HL-60 (cell line): ENCODE data around the gene SLC25A21.

Source experiments
- CTCF ChIP-seq: IDR thresholded peaks from one replicate; pipeline ENCODE4 v1.5.1; 2011; ENCODE audit warnings: low read length, control low read depth, inconsistent platforms; ENCODE audit not compliant: insufficient read depth
- GABPA ChIP-seq: IDR thresholded peaks from 2 replicates; pipeline ENCODE4 v1.6.1; 2012; ENCODE audit warnings: low read depth
- POLR2AphosphoS5 ChIP-seq: IDR thresholded peaks from 2 replicates; pipeline ENCODE4 v1.6.1; 2012; ENCODE audit warnings: low read depth

DNA sequence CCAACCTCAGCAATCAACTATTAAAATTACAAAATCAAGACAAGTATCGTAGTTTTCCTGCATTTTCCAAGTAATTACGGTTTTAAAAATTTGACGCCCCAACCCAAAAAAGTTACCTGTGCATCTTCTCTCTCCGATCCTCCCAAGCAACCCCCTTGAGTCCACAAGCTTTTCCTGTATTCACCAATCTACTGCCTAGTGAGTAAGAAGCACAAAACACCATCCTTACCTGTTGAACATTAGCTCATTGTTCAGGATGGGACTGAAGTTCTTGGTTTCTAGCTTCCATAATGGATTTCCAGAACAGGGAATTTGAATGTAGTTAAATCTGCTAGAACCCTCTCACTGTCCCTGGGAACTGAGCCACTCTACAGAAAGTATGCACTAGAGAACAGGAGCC, 348.8 kb downstream of the SLC25A21 start:
- TF ChIP-seq CTCF (no peak), GABPA (no peak), POLR2AphosphoS5 (no peak)
